Activated naive CD4-positive, alpha-beta T cell treated with anti-CD3 and anti-CD28 coated beads for 36 hours (primary cell): ENCODE measurements around the gene BRSK2. TPM values are rescaled to one million over a fixed set of nuclear protein-coding genes. Genes with fewer than 3 reads are reported as not detected.

Experiments used
- CTCF ChIA-PET: fragments of 350-600 bp; sonication (Branson Sonifier 250); formaldehyde crosslinking; loops from one replicate; lab custom pipeline; 2021; ENCODE audit warnings: antibody characterized with exemption; lab: Charles Lee
- DNase-seq: peaks from one replicate; pipeline ENCODE4 v3.0.0-alpha.2; 2020
- H3K27ac Mint-ChIP-seq: one replicate; pipeline ENCODE4 v1.8.0; 2021; ENCODE audit warnings: mild to moderate bottlenecking, mixed read lengths
- H3K27me3 Mint-ChIP-seq: one replicate; pipeline ENCODE4 v1.8.0; 2021; ENCODE audit warnings: low read depth, mixed read lengths
- H3K36me3 Mint-ChIP-seq: one replicate; pipeline ENCODE4 v1.8.0; 2021; ENCODE audit warnings: low read depth, mixed read lengths
- H3K4me1 Mint-ChIP-seq: one replicate; pipeline ENCODE4 v1.8.0; 2021; ENCODE audit warnings: low read depth, mixed read lengths
- H3K4me3 Mint-ChIP-seq: one replicate; pipeline ENCODE4 v1.8.0; 2021; ENCODE audit warnings: mild to moderate bottlenecking, moderate library complexity, mixed read lengths
- H3K9me3 Mint-ChIP-seq: one replicate; pipeline ENCODE4 v1.8.0; 2021; ENCODE audit warnings: mixed read lengths
- intact Hi-C: fragments of 100-400 bp; cut with micrococcal nuclease; formaldehyde crosslinking; loops from one replicate; pipeline ENCODE4 v1.15.1; 2023
- total RNA-seq, 2 experiments: library from RNA; stranded (reverse); gene quantifications; one replicate each; pipeline ENCODE4 v1.2.3, GENCODE V29; 2021

The BRSK2 gene
- total RNA-seq, 2 experiments from 2014 or later: 0.17 to 0.44 TPM

DNA sequence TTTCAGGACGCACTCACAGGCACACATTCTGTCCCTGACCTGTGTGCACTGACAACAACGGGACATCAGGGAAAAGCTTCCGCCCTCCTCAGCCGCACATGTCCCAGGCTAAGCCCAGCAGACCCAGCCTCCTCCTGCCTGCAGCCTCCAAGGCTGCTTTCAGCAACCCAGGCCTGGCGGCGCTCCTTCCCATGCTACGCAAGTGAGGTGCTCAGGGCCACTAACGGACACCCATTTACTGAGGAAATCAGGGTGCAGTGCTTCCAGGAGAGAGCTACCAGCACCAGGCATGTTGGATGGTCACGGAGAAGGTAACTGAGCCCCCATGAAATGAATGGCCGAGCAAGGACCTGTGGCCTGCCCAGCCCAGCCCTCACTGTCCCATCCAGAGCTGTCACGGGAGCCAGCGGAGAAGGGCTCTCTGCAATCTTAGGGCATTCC is 90.0 kb downstream of the BRSK2 start:
- Mint-ChIP-seq H3K4me1 (no peaks in the 10 kb centered on the region), H3K9me3 (no peaks in the 10 kb centered on the region), H3K36me3 (peaks cover 3% of the 10 kb centered on the region), H3K4me3 (no peak overlapping the region), H3K27ac (no peak overlapping the region), H3K27me3 (no peaks in the 10 kb centered on the region)
- DNase-seq: no peak
- CTCF ChIA-PET: interaction anchor here (0.5 to 0.6 kb wide), 2 partner anchors 10 to 364 kb away, joined by 4 to 9 read pairs; no protein-coding TSS in a partner anchor
- intact Hi-C loops: no loop called here

DNA sequence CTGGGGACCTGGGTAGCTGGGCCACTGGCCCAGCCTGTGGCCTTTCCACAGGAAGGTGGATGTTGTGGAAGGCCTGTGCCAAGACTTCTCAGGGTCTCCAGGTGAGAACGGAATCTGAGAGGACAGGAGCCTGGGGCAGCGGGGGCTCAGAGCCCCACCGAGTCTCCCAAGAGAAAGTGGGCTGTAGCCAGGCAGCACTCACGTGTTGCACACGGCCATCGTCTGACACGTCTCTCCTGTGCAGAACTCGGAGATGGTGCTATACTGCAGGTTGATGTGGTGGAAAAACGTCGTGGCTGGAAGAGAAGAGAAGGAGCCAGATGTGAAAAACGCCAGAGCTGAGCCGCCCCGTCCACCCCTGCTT is 90.4 kb downstream of the BRSK2 start:
- Mint-ChIP-seq H3K4me1 (no peaks in the 10 kb centered on the region), H3K4me3 (no peak overlapping the region), H3K9me3 (no peaks in the 10 kb centered on the region), H3K27me3 (no peaks in the 10 kb centered on the region), H3K27ac (no peak overlapping the region), H3K36me3 (peaks cover 3% of the 10 kb centered on the region)
- intact Hi-C loops: no loop called here
- DNase-seq: no peak
- CTCF ChIA-PET: interaction anchor here (0.5 kb wide), 1 partner anchor 10 kb away, joined by 9 read pairs; no protein-coding TSS in a partner anchor

GRCh38 chr11:1480555-1481482 is 91.1 kb downstream of the BRSK2 start:
- Mint-ChIP-seq H3K27me3 (no peaks in the 10 kb centered on the region), H3K27ac (no peak overlapping the region), H3K9me3 (no peaks in the 10 kb centered on the region), H3K4me1 (peaks cover 3% of the 10 kb centered on the region), H3K4me3 (no peak overlapping the region), H3K36me3 (peaks cover 3% of the 10 kb centered on the region)
- intact Hi-C loops: no loop called here
- DNase-seq: no peak
- CTCF ChIA-PET: interaction anchor here (0.5 kb wide), 1 partner anchor 9 kb away, joined by 9 read pairs; no protein-coding TSS in a partner anchor

DNA sequence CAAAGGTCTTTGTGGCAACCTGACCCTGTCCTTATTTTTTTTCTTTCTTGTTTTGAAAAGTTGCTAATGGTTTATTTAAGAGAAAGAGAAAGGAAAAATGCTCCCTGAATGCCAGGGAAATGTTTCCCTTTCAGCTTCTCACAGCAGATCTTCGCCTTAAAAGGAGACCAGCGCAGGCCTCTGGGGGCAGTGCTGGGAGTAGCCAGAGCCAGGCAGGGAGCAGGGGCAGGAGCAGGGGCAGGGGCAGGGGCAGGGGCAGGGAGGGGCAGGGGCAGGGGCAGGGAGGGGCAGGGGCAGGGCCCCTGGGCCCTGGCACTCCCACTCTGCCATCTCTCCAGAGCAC is 91.7 kb downstream of the BRSK2 start:
- Mint-ChIP-seq H3K27me3 (no peaks in the 10 kb centered on the region), H3K4me3 (no peak overlapping the region), H3K9me3 (no peaks in the 10 kb centered on the region), H3K27ac (no peak overlapping the region), H3K36me3 (peaks cover 3% of the 10 kb centered on the region), H3K4me1 (peaks cover 7% of the 10 kb centered on the region)
- intact Hi-C loops: no loop called here
- no peak for DNase-seq
- CTCF ChIA-PET: no interaction called here

- intact Hi-C loops: no loop called here
- no peak overlapping the region for H3K4me3 Mint-ChIP-seq
- peaks cover 3% of the 10 kb centered on the region for H3K36me3 Mint-ChIP-seq
- no peaks in the 10 kb centered on the region for H3K27me3 Mint-ChIP-seq
- CTCF ChIA-PET: no interaction called here
- H3K4me1 Mint-ChIP-seq: peaks cover 7% of the 10 kb centered on the region
- no peaks in the 10 kb centered on the region for H3K9me3 Mint-ChIP-seq
- H3K27ac Mint-ChIP-seq: no peak overlapping the region
- no peak for DNase-seq
These were observed 92.2 kb downstream of the BRSK2 start for GRCh38 chr11:1481861-1482441.

GRCh38 chr11:1482581-1483444 is 93.1 kb downstream of the BRSK2 start:
- CTCF ChIA-PET: no interaction called here
- intact Hi-C loops: no loop called here
- Mint-ChIP-seq H3K27ac (no peak overlapping the region), H3K9me3 (no peaks in the 10 kb centered on the region), H3K27me3 (no peaks in the 10 kb centered on the region), H3K4me1 (peaks cover 12% of the 10 kb centered on the region), H3K36me3 (peaks cover 2% of the 10 kb centered on the region), H3K4me3 (no peak overlapping the region)
- no peak for DNase-seq

GRCh38 chr11:1483445-1483961 is 93.8 kb downstream of the BRSK2 start:
- Mint-ChIP-seq H3K4me1 (peaks cover 16% of the 10 kb centered on the region), H3K27ac (no peak overlapping the region), H3K27me3 (no peaks in the 10 kb centered on the region), H3K4me3 (no peak overlapping the region), H3K36me3 (peaks cover 2% of the 10 kb centered on the region), H3K9me3 (no peaks in the 10 kb centered on the region)
- no peak for DNase-seq
- CTCF ChIA-PET: no interaction called here
- intact Hi-C loops: no loop called here

GRCh38 chr11:1484061-1484671 is 94.4 kb downstream of the BRSK2 start:
- Mint-ChIP-seq H3K36me3 (no peaks in the 10 kb centered on the region), H3K27ac (no peak overlapping the region), H3K4me3 (no peak overlapping the region), H3K9me3 (no peaks in the 10 kb centered on the region), H3K4me1 (peaks cover 19% of the 10 kb centered on the region), H3K27me3 (no peaks in the 10 kb centered on the region)
- CTCF ChIA-PET: no interaction called here
- DNase-seq: no peak
- intact Hi-C loops: no loop called here

GRCh38 chr11:1484695-1485503 is 95.2 kb downstream of the BRSK2 start:
- Mint-ChIP-seq H3K27ac (no peak overlapping the region), H3K4me3 (no peak overlapping the region), H3K36me3 (no peaks in the 10 kb centered on the region), H3K9me3 (no peaks in the 10 kb centered on the region), H3K27me3 (no peaks in the 10 kb centered on the region), H3K4me1 (peaks cover 22% of the 10 kb centered on the region)
- no peak for DNase-seq
- intact Hi-C loops: no loop called here
- CTCF ChIA-PET: no interaction called here

- H3K27ac Mint-ChIP-seq: no peak overlapping the region
- CTCF ChIA-PET: no interaction called here
- intact Hi-C loops: no loop called here
- H3K4me1 Mint-ChIP-seq: peaks cover 22% of the 10 kb centered on the region
- no peaks in the 10 kb centered on the region for H3K27me3 Mint-ChIP-seq
- H3K4me3 Mint-ChIP-seq: no peak overlapping the region
- DNase-seq: no peak
- H3K36me3 Mint-ChIP-seq: no peaks in the 10 kb centered on the region
- H3K9me3 Mint-ChIP-seq: no peaks in the 10 kb centered on the region
These were observed 95.8 kb downstream of the BRSK2 start for GRCh38 chr11:1485504-1485885.

- Mint-ChIP-seq H3K27ac (no peak within 1 kb of the TSS), H3K4me3 (no peak within 1 kb of the TSS)
- CTCF ChIA-PET: no interaction called here
These were observed 96.5 kb downstream of the BRSK2 start, which contains the start of gene MOB2 for GRCh38 chr11:1486054-1486825. MOB2 (minus strand) TSS chr11:1486779; CDS start chr11:1486556, 223 bp downstream.

More at GRCh38 chr11:1486054-1486825, 96.5 kb downstream of the BRSK2 start, which contains the start of gene MOB2:
- intact Hi-C loops: no loop called here
- no peak for DNase-seq
- Mint-ChIP-seq H3K4me1 (peaks cover 22% of the 10 kb centered on the region), H3K36me3 (no peaks in the 10 kb centered on the region), H3K9me3 (no peaks in the 10 kb centered on the region), H3K27me3 (no peaks in the 10 kb centered on the region)
